Fibroblast of pulmonary artery (primary cell): Measurements from ENCODE around the gene DNAI7.

Source experiments
- DNase-seq: peaks from one replicate; pipeline ENCODE4 v3.0.0-alpha.2; 2010; ENCODE audit warnings: low read depth
- H3K4me3 ChIP-seq: replicated peaks from 2 replicates; pipeline ENCODE4 v1.5.1; 2011; ENCODE audit warnings: low read depth, mild to moderate bottlenecking, control low read depth, low read length, moderate library complexity
- CTCF ChIP-seq: IDR thresholded peaks from 2 replicates; pipeline ENCODE4 v1.5.1; 2011; ENCODE audit warnings: mild to moderate bottlenecking, control low read depth, low read length, inconsistent platforms; ENCODE audit errors: missing control alignments

The DNAI7 gene

GRCh38 chr12:25074113-25074512 lies 120.8 kb downstream of the DNAI7 start:
- no peak for DNase-seq

DNA sequence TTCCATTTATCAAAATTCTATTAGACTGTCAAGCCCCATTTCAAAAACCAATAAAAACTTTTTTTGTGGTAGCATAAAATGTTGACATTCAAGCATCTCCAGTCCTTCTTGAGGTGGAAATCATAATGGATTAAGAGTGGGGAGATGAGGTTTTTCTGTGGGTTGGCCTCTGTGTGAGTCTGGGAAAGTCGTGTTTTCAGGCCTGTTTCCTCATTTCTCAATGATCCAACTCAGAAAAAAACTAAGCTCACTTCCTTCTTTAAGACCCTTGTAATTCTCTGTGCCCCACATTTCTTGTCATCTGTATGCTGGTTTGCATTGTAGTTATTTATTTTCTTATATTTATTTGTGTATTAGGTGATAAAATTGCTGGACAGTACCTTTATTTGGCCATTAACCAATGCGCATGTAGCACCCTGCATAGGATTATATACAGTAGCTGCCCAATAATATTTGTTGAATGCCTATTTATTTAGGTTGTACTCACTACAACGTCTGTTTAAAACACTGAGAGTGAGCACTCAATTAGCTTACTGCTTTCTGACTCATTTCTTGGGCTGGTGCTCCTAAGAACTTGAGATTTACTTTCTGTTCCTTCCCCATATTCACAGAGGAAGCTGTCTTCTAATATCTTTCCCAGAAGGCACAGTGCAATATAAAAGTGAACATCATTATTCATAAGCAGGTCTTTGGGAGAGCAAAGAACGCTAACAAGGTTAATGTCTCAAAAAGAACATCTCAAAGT lies 121.9 kb downstream of the DNAI7 start:
- TF ChIP-seq CTCF = no peak
- no peak for DNase-seq
- H3K4me3 ChIP-seq = no peak overlapping the region

More at GRCh38 chr12:25074113-25074512, 120.8 kb downstream of the DNAI7 start:
- no peak for TF ChIP-seq CTCF
- H3K4me3 ChIP-seq = no peak overlapping the region

- H3K4me3 ChIP-seq = no peak overlapping the region
- DNase-seq = peak; percentile 16
- TF ChIP-seq CTCF = no peak
Observed at GRCh38 chr12:25071366-25071765, 123.6 kb downstream of the DNAI7 start.

DNA sequence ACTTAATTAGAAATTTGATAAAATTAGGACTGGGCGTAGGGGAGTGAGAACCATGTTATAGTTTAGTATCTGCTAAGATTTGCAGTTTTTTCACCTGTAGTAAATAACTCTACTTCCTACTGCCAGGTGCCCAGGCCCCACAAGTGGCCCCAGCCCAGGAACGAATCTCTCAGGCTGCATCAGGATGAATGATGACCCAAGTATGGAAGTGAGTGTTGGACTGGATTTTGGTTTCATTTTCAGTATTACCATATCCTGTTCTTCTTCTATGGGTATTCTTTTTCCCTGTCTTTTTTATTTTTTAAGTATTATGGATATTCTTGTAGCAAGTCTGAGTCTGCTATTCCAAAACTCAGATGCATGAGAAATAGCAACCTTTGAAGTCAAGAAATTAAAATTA lies 125.7 kb downstream of the DNAI7 start:
- TF ChIP-seq CTCF = no peak
- DNase-seq = no peak
- H3K4me3 ChIP-seq = no peak overlapping the region

DNA sequence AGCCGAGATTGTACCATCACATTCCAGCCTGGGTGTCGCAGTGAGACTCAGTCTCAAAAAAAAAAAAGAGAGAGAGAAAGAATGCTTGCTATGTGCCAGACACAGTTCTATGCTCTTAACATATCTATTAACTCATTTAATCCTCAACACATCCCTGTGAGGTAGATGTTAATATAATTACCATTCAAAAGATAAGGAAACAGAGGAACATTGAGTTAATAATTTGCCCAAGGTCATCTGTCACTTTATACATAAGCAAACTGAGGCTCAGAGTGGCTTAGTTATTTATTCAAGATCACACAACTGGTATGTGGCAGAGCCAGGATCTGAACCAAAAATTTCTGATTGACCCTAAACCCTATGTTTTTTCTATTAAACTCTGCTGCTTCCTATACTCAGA lies 129.9 kb downstream of the DNAI7 start:
- no peak for DNase-seq

GRCh38 chr12:25063873-25064628 lies 130.9 kb downstream of the DNAI7 start:
- TF ChIP-seq CTCF = no peak
- H3K4me3 ChIP-seq = no peak overlapping the region
- DNase-seq = no peak

More for the DNA sequence above, 129.9 kb downstream of the DNAI7 start:
- no peak overlapping the region for H3K4me3 ChIP-seq
- no peak for TF ChIP-seq CTCF

DNA sequence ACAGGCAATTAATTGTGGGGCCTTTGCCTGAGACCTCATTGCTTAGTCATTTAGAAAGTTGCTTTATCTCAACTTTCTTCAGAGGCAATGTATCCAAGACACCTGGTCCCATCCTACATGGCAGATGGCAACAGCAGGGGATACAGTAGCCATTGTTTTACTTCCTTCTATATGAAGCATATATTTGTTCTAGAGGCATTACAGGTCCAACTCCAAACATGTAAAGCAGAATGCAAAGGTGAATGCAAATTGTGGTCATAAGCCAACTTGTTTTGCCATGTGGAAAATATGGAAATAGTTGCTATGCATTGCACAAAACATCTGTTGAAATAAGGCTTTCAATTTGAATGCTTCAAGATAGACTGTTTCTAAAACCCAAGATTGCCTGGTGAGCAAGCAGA lies 136.3 kb downstream of the DNAI7 start:
- DNase-seq = no peak
- H3K4me3 ChIP-seq = no peak overlapping the region

More for the DNA sequence above, 136.3 kb downstream of the DNAI7 start:
- no peak for TF ChIP-seq CTCF
